Measurements from ENCODE around the gene TP63. TPM values are rescaled to one million over a fixed set of nuclear protein-coding genes. Genes with fewer than 3 reads are reported as not detected.

The TP63 gene
- total RNA-seq, 2 donors from 2014 or later, result 0.24 to 0.30 TPM

GRCh38 chr3:189629803-189630455 is 1.3 kb upstream of the TP63 start:
- Histone ChIP-seq H3K27me3 (no peaks in the 10 kb centered on the region), H3K36me3 (no peaks in the 10 kb centered on the region), H3K9me3 (no peaks in the 10 kb centered on the region), H3K4me3 (no peak overlapping the region), H3K27ac (peak overlapping the region in 1 of 2 donors; percentile 6), H3K4me1 (peaks cover 0 to 14% of the 10 kb centered on the region in 2 donors)
- no peak for DNase-seq (ENCODE audit: low spot score)
- no peak for TF ChIP-seq CTCF (IDR thresholded peaks at IDR 0.05)

GRCh38 chr3:189630767-189631372 is 319 bp upstream of the TP63 start:
- peak overlapping the region in 1 of 2 donors; percentile 22 for H3K4me3 ChIP-seq
- peak overlapping the region in 1 of 2 donors; percentile 5 for H3K27ac ChIP-seq

DNA sequence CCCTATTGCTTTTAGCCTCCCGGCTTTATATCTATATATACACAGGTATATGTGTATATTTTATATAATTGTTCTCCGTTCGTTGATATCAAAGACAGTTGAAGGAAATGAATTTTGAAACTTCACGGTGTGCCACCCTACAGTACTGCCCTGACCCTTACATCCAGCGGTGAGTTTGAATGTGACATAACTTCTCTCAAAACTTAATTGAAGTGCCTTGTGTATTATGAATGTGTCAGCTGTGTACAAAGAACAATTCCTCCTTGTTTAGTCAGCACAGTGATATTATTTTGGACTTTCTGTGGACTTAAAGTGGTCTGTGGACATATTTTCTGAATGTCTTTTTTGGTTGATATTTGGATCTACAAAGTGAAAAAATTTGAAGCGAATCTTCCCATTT is 220 bp downstream of the TP63 start:
- no peaks in the 10 kb centered on the region for H3K27me3 ChIP-seq
- DNase-seq (ENCODE audit: low spot score), result no peak
- H3K4me1 ChIP-seq, result peaks cover 0 to 14% of the 10 kb centered on the region in 2 donors
- H3K4me3 ChIP-seq, result peak overlapping the region in 1 of 2 donors; percentile 22
- no peak overlapping the region for H3K27ac ChIP-seq
- H3K36me3 ChIP-seq, result no peaks in the 10 kb centered on the region
- TF ChIP-seq CTCF (IDR thresholded peaks at IDR 0.05), result no peak
- H3K9me3 ChIP-seq, result no peaks in the 10 kb centered on the region

More at GRCh38 chr3:189630767-189631372, 319 bp upstream of the TP63 start:
- TF ChIP-seq CTCF (IDR thresholded peaks at IDR 0.05), result no peak
- no peaks in the 10 kb centered on the region for H3K36me3 ChIP-seq
- no peaks in the 10 kb centered on the region for H3K9me3 ChIP-seq
- no peaks in the 10 kb centered on the region for H3K27me3 ChIP-seq
- peaks cover 0 to 14% of the 10 kb centered on the region in 2 donors for H3K4me1 ChIP-seq
- DNase-seq (ENCODE audit: low spot score), result no peak

DNA sequence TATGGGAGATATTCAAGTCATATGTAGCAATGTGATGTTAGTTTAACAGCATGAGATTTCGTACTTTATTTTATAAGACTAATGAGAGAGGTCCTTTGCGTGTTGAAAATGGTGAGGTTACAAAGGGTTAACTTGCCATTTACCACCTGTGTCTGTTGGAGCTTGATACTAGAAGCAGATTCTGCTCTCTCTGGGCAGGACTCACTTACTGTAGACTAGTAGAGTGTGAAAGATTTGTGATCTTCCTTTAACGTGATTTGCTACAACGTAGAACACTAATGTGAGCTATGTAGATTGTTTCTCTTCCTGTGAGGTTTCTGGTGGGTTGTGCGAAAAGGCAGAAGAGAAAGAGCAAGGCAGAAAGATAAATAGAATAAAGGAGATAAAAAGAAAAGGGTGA is 1.1 kb downstream of the TP63 start:
- no peak for DNase-seq (ENCODE audit: low spot score)
- Histone ChIP-seq H3K4me3 (no peak overlapping the region), H3K4me1 (peaks cover 0 to 14% of the 10 kb centered on the region in 2 donors), H3K27me3 (no peaks in the 10 kb centered on the region), H3K9me3 (no peaks in the 10 kb centered on the region), H3K27ac (no peak overlapping the region), H3K36me3 (no peaks in the 10 kb centered on the region)
- no peak for TF ChIP-seq CTCF (IDR thresholded peaks at IDR 0.05)

DNA sequence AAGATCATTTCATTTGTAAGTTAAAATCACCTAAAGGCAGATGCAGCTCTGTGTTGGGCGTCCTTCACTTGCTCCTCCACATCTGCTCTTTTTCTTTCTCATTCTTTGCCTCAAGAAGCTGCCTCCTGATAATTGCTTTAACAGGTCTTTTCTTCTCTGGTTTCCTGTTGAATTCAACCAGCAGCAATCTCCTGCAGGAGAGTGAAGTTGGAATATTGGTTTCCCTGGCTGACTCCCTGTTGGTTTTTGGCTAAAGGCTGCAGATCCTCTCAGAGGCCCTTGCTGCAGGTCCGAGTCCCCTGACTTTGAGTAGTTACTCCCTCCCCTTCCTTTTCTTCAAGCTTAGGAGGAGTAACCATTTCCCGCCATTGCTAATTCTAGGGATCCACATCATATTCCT is 4.2 kb downstream of the TP63 start:
- TF ChIP-seq CTCF (IDR thresholded peaks at IDR 0.05), result no peak
- Histone ChIP-seq H3K36me3 (no peaks in the 10 kb centered on the region), H3K4me1 (peaks cover 0 to 5% of the 10 kb centered on the region in 2 donors), H3K27ac (no peak overlapping the region), H3K27me3 (no peaks in the 10 kb centered on the region), H3K9me3 (no peaks in the 10 kb centered on the region), H3K4me3 (no peak overlapping the region)
- DNase-seq (ENCODE audit: low spot score), result no peak
